ENCODE results near the gene ARHGEF26.

ARHGEF26 gene

GRCh38 chr3:154121701-154122551 lies 736 bp downstream of the ARHGEF26 start:
- DNase-seq: peak in 1 of 2 experiments; percentile 9

- DNase-seq: no peak
Observed at GRCh38 chr3:154122552-154122911, 1.3 kb downstream of the ARHGEF26 start.

GRCh38 chr3:154122912-154123559 lies 1.8 kb downstream of the ARHGEF26 start:
- no peak for DNase-seq

- DNase-seq: no peak
Observed at GRCh38 chr3:154123906-154124305, 2.7 kb downstream of the ARHGEF26 start.

GRCh38 chr3:154125378-154126030 lies 4.3 kb downstream of the ARHGEF26 start:
- no peak for DNase-seq

GRCh38 chr3:154126651-154127050 lies 5.5 kb downstream of the ARHGEF26 start:
- DNase-seq: no peak

- no peak for DNase-seq
Observed at GRCh38 chr3:154129625-154130024, 8.4 kb downstream of the ARHGEF26 start.

GRCh38 chr3:154130540-154130939 lies 9.3 kb downstream of the ARHGEF26 start:
- DNase-seq: no peak

GRCh38 chr3:154131830-154132229 lies 10.6 kb downstream of the ARHGEF26 start:
- peak; percentile 24 to 65 for DNase-seq

- DNase-seq: peak; percentile 19 to 62
Observed at GRCh38 chr3:154132777-154133375, 11.7 kb downstream of the ARHGEF26 start.

GRCh38 chr3:154135511-154136173 lies 14.5 kb downstream of the ARHGEF26 start:
- DNase-seq: no peak

- DNase-seq: no peak
Observed at GRCh38 chr3:154137036-154137435, 15.8 kb downstream of the ARHGEF26 start.

GRCh38 chr3:154139996-154140436 lies 18.8 kb downstream of the ARHGEF26 start:
- peak; percentile 22 to 31 for DNase-seq

- no peak for DNase-seq
Observed at GRCh38 chr3:154142608-154143007, 21.4 kb downstream of the ARHGEF26 start.

GRCh38 chr3:154143873-154144272 lies 22.7 kb downstream of the ARHGEF26 start:
- no peak for DNase-seq

GRCh38 chr3:154144825-154145465 lies 23.8 kb downstream of the ARHGEF26 start:
- no peak for DNase-seq

- DNase-seq: no peak
Observed at GRCh38 chr3:154148541-154148940, 27.4 kb downstream of the ARHGEF26 start.

- DNase-seq: no peak
Observed at GRCh38 chr3:154149286-154149685, 28.1 kb downstream of the ARHGEF26 start.

- no peak for DNase-seq
Observed at GRCh38 chr3:154151969-154152368, 30.8 kb downstream of the ARHGEF26 start.

- no peak for DNase-seq
Observed at GRCh38 chr3:154152741-154153140, 31.6 kb downstream of the ARHGEF26 start.

GRCh38 chr3:154156530-154156929 lies 35.3 kb downstream of the ARHGEF26 start:
- DNase-seq: no peak

- no peak for DNase-seq
Observed at GRCh38 chr3:154161806-154162205, 40.6 kb downstream of the ARHGEF26 start.

Measured in NCI-H1930 (cell line).